GM08714 (cell line): Measurements from ENCODE around the gene DNMT3L.

Experiments
- H3K4me3 ChIP-seq: fragments of 200-500 bp; sonication (Bioruptor generic); 2 replicates; pipeline ENCODE4 v1.5.1; 2014; ENCODE audit warnings: mild to moderate bottlenecking, low read length, inconsistent platforms
- ZNF274 ChIP-seq: IDR thresholded peaks from 2 replicates; pipeline ENCODE4 v1.6.1; 2012; ENCODE audit warnings: mild to moderate bottlenecking, low read depth, low read length

DNMT3L gene

DNA sequence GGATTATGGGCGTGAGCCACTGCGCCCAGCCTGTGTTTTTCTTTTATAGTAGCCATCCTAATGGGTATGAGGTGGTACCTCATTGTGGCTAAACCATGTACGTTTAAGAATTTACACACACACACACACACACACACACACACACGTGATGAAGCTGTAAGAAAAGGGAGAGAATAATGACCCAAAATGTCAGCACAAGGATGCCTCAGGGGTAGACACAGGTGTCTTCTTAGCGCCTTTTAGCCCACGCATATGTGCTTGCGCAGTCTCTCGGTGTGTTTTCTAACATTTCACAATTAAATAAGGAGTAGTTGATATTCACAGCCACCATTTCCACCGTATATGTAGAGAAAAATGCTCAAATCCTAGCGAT is 37.4 kb upstream of the DNMT3L start:
- TF ChIP-seq ZNF274, result no peak
- peak overlapping the region; percentile 56; the same call in 1 of the 2 replicates for H3K4me3 ChIP-seq

DNA sequence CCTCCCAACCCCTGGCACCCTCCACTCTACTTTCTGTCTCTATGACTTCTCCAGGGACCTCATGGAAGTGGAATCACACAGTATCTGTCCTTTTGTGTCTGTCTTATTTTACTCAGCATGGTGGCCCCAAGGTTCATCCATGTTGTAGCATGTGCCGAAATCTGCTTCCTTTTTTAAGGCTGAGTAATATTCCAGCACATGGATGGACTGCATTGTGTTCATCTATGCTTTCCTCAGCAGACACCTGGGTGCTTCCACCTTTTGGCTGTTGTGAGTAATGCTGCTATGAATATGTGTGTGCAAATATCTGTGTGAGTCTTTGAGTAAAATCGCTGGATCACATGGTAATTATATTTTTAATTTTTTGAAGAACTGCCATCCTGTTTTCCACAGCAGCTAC is 36.6 kb upstream of the DNMT3L start:
- no peak for TF ChIP-seq ZNF274
- no peak overlapping the region for H3K4me3 ChIP-seq

DNA sequence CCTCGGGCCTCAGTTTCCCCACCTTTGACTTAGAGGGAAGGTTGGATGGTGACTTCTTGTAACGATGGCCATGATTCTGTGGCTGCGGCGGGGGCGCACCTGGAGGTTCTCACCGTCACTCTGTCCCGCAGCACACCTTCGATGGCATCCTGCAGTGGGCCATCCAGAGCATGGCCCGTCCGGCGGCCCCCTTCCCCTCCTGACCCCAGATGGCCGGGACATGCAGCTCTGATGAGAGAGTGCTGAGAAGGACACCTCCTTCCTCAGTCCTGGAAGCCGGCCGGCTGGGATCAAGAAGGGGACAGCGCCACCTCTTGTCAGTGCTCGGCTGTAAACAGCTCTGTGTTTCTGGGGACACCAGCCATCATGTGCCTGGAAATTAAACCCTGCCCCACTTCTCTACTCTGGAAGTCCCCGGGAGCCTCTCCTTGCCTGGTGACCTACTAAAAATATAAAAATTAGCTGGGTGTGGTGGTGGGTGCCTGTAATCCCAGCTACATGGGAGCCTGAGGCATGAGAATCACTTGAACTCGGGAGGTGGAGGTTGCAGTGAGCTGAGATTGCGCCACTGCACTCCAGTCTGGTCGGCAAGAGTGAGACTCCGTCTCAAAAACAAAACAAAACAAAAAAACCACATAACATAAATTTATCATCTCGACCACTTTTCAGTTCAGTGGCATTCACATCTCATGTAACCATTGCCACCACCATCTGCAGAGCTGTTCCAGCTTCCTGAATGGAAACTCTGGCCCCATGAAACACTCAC is 36.0 kb upstream of the DNMT3L start:
- TF ChIP-seq ZNF274, result no peak
- no peak overlapping the region for H3K4me3 ChIP-seq

DNA sequence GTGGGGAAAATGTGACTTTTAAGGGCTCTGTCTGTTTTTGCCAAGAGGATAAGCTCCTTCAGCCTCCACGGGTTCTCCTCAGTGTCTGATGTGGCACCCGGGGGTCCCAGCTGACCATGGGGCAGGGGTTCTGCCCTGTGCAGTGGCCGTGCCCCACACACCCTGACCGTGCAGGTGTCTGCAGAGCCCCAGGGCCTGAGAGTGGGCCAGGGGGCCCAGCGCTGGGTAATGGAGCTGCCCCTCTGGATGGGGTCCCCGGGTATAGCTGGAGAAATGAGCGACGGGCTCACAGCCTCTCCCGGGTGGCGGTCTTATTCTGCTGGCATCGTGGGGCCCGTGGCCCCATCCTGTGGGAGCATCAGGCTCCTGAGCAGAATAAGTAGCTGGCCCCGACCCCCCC is 35.2 kb upstream of the DNMT3L start:
- H3K4me3 ChIP-seq, result no peak overlapping the region
- TF ChIP-seq ZNF274, result no peak

DNA sequence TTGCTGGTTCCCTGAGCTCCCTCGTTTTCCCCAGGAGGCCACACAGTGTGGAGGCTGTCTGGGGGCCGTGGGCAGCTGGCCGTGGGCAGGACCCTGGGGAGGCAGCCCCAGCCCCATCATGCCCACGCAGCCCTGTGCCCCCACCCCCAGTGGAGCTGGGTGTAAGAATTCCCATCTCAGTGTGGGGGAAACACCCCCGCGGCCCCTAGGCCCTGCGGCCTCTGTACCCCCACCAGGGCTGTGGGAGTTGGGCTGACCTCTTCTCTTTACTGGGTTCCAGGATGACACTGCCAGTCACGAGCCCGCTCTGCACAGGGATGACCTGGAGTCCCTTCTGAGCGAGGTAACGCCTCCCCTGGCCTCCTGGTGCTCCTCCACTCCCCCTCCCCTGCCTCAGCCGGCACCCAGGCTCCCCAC is 34.4 kb upstream of the DNMT3L start:
- no peak overlapping the region for H3K4me3 ChIP-seq
- TF ChIP-seq ZNF274, result no peak

DNA sequence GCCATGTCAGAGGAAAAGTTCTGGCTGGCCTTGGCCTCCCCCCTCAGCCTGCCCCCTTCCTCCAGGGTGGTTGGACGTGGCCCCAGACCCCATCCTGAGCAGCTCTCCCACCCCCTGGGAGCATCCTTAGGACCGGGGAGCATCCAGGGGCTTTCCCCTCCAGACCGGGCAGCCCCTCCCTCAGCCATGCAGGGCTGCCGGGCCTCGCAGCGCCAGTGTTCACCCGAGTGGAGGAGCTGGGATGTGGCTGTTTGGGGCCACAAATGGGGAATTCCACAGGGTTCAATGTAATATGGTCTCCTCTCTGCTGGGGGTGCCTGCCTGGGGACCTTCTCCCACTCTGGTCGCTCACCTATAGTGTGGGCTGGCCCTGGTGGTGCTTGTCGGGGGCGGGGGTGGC is 33.9 kb upstream of the DNMT3L start:
- no peak overlapping the region for H3K4me3 ChIP-seq
- TF ChIP-seq ZNF274, result no peak

DNA sequence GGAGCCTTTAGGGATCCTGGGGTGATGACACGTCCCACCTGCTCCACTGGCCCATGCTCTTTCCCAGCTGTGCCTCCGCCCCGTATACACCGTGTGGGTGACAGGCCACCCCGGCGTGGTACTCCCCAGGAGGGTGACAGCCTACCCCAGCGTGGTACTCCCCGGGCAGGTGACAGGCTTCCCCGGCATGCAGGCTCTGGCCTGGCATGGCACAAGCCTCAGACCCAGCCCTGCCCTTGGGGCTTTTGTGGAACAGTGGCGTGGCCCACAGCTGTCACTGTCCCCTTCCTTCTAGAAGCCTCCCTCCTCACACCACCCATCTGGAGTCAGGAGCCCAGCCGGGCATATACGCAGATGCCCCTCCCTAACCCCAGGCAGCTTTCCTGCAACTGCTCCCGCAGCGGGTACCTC is 33.5 kb upstream of the DNMT3L start:
- no peak overlapping the region for H3K4me3 ChIP-seq
- no peak for TF ChIP-seq ZNF274

DNA sequence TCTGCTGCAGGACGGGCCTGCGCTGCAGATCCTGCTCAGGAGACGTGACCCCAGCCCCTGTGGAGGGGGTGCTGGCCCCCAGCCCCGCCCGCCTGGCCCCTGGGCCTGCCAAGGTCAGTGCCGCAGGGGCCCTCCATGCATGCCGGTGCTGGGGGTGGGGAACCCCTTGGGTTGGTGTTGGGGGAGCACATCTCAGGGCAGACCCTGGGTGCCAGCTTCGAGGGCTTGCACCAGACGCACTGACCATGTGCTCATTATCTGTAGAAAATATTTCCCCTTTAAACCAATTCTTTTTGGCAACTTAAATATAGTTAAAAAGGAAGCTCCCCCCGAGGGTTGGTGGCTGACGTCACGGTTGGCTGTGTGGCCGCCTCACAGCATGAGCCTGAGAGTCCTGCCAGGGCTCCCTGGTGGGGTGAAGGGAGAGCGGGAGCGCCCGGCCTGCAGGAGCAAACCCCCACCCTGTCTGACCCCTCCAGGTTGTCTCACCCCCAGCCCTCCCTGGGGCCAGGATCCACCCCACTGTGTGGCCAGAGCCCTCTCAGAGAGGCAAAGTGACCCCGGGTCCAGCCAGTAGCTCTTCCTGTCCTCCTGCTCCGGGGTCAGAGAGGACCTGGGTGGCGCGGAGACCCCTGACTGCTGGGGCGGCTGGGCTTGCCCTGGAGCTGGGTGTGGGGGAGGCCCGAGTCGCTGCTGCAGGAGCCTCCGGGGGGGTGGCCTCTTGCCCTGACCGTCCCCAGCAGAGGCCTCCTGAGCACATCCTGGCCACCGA is 32.9 kb upstream of the DNMT3L start:
- no peak for TF ChIP-seq ZNF274
- H3K4me3 ChIP-seq, result no peak overlapping the region

DNA sequence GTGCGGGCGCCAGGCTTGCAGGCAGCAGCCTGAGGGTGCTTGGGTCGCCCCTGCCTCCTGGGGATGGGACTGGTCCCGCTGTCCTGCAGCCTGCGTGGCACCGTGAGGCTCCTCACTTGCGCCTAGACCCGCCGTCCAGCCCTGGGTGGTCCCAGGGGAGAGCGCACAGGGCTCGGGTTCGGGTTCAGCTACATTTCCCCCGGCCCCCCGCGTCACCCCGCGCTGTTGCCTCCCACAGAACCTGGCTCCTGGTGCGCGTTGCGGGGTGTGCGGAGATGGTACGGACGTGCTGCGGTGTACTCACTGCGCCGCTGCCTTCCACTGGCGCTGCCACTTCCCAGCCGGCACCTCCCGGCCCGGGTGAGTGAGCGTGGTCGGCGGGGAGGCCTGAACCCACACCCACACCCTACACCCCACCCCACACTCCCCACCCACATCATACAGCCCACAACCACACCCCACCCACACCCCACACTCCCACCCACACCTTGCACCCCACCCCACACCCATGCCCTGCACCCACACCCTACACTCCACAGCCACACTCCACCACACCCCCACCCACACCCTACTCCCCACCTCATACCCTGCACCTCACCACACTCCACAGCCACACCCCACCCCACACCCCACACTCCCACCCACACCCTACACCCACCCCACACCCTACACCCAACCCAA is 32.0 kb upstream of the DNMT3L start:
- no peak for TF ChIP-seq ZNF274
- no peak overlapping the region for H3K4me3 ChIP-seq

DNA sequence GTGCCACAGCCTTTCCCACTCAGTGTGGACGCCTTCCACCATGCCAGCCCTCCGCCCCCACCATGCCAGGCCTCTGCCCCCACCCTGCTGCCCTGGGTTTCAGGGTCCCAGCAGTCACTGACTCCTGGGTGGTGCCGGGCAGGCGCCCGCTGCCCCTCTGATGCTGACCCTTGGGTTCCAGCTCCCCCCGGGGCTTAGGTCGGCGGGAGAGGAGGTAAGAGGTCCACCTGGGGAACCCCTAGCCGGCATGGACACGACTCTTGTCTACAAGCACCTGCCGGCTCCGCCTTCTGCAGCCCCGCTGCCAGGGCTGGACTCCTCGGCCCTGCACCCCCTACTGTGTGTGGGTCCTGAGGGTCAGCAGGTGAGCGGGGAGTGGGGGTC is 31.1 kb upstream of the DNMT3L start:
- H3K4me3 ChIP-seq, result no peak overlapping the region
- no peak for TF ChIP-seq ZNF274

DNA sequence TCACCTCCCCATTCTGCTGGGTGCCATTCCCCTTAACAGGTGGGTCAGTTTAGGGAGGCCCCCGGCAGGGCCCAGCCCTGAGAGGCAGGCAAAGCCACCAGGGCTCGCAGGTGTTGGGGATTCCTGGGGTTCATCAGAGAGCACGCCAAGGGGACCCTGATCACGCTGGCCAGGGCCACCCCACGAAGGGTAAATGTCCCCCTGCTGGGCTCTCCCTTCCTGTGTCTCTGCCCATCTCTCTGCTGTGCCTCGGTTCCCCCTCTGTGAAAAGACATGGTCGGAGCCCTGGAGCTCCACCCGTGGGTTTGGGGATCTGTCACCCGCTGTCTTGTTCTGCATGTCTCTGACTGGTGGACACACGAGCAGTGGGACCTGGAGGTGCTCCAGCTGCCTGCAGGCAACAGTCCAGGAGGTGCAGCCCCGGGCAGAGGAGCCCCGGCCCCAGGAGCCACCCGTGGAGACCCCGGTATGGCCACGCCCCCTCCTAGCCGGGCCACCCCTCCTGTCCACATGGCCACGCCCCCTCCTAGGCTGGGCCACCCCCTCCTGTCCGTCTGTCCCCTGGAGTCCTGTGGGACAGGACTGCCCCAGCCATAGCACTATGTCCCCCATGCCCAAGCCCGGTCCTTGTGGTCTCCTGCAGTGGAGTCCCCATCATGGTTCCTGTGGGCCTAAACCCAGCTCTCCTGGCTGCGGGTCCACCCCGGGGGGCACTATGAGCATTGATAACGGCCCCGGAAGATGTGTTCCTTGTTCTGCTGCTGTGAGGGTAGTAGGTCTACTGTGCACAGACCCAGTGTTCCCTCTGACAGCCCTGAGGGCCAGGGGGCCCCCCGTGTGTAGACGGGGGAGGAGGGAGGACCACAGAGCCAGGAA is 30.5 kb upstream of the DNMT3L start:
- no peak for TF ChIP-seq ZNF274
- H3K4me3 ChIP-seq, result no peak overlapping the region

DNA sequence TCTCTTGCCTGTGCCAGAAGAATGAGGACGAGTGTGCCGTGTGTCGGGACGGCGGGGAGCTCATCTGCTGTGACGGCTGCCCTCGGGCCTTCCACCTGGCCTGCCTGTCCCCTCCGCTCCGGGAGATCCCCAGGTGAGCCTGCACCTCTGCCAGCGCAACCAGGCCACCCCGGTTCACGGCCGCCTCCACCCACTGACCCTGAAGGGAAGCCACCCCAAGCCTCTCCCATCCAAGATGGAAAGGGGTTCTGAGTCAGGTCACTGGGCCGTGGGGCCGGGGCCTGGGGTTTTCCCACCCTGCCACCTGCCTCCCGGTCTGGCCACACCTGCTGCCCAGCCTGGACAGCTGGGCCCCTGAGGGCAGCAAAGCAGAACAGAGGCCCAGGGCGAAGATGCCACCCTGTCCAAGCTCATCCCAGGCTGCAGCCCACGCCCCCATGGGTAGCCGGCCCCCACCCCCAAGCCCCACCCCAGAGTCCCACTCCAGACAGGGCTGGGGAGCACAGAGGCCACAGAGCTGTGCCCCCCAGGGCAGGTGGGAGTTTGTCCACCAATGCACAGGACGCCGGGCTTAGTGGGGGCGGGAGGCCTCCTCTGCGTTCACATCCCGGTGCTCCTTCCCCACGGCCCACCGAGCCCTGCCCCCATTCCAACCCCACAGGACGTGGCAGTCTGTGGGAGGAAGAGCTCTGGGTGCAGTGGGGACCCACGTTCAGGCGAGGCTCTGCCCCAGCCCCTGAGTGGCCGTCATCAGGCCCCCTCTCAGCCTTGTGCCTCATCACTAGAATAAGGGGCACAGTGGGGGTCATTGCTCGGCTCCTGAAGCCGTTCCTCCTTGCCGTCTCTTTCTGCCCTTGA is 29.6 kb upstream of the DNMT3L start:
- no peak for TF ChIP-seq ZNF274

DNA sequence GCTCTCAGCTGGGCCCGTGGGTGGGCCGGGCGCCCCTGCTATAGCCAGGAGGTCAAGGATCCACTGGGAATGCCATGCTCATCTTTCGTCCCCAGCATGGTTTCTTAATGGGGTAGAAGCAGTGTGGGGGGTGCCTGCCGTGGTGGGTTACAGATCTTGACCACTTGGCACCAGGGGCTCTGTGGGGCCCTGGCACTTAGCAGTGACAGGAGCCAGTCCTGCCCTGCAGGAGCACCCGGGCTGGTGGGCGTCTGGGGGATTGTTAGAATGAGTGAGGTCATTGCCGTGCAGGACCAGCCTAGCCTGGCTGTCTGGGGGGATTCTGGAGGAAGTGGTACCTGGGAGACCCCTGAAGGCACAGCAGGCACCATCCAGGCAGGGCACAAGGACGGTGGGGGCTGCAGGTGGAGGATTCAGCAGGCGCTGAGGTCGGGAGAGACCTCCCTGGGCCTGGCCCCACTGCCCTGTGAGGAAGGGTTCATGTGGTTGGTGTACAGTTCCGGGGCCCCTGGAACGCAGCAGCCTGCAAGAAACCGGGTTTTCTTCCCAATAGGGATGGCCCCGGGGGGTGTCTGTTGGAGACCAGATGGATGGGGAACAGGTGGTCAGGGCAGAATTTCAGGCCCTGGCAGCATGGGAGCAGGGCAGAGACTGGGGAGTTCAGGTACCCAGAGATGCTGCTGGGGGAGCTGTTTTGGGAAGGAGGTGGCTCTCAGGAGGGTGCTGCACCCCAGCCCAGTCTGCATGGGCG is 28.8 kb upstream of the DNMT3L start:
- no peak overlapping the region for H3K4me3 ChIP-seq
- TF ChIP-seq ZNF274, result no peak

More for the DNA sequence above, 29.6 kb upstream of the DNMT3L start:
- no peak overlapping the region for H3K4me3 ChIP-seq
